ENCODE measurements around the gene ZCCHC2.

The ZCCHC2 gene

GRCh38 chr18:62539284-62540165 lies 16.7 kb downstream of the ZCCHC2 start:
- DNase-seq, result no peak

- DNase-seq, result no peak
Observed at GRCh38 chr18:62543021-62543420, 20.2 kb downstream of the ZCCHC2 start.

GRCh38 chr18:62545098-62545497 lies 22.3 kb downstream of the ZCCHC2 start:
- DNase-seq, result peak; percentile 15

DNA sequence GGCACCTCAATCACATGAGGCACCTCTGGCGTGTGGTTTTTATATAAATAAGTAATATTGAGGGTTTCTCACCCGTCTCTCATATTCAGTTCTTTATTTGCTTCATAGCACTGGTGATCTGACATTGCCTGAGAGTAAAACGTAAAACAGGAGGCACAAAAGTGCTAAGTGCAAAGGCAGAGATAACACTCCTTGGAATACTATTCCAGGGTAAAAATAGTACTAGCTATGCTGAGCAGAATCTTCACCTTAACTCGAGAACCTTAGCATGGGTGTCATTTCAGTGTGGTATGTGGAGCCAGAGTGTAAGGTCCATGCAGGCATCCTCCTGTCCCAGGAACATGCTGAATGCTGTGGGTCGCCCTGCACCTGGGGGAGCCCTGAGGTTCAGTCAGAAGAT lies 26.9 kb downstream of the ZCCHC2 start:
- no peak for DNase-seq

DNA sequence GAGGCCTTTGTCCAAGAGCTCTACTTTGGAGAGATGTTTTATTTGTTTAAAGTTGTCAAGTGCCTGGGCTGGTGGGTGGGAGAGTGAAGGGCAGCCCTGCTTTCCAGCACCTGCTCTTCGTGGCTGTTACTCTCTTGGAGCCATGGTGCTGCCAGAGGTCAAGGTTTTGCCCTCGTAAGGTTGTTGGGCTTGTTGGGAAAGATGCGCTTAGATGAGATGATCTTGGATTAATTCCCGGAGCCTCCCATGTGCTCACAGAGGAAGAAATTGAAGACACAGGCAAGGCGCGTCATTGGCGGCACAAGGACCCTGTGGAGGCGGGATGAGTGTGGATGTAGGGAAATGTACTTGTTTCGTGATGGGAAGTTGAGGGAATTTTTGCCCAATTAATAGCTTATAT lies 27.9 kb downstream of the ZCCHC2 start:
- no peak for DNase-seq

DNA sequence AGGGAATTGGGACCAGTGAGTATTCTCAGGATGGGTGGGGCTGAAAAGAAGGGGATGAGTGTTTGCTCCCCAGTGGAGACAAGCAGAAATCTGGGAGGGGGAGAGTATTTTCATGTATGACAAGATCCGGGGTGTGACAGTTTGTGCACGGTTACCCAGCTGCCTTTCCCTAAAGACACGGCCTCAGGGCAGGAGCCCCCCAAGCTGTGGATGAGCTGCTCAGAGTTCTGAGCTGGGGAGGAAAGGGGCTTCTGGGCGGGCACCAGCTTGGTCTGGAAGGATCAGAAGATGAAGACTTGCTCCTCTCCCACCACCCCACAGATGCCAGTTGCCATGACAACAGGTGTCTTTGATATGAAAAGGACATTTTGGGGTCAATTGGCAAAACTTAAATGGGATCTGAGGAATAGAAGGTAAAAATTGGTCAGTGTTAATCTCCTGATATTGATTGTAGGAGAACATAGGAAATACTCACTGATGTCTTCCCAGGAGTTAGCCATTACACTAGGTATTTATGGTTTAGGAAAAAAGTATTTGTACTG lies 29.2 kb downstream of the ZCCHC2 start:
- no peak for DNase-seq

- peak; percentile 38 for DNase-seq
Observed at GRCh38 chr18:62554061-62554815, 31.4 kb downstream of the ZCCHC2 start.

DNA sequence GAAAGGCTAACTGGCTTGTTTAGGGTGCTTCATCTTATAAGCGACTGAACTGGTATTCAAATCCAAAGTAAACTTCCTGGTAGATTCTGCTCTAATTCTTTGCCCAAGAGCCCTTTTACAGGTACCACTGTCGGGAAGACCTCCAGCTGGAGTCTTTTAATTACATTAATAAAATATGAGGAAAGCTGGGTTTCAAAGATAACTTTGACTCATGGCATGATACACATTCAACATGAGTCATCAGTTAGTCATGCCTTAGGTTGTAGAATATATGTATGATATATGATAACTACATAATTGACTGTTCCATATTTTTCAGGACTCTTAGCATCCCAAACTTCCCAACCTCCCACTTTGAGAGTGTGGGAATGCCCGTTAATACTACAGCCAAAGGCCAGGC lies 32.3 kb downstream of the ZCCHC2 start:
- DNase-seq, result no peak

GRCh38 chr18:62556397-62556796 lies 33.6 kb downstream of the ZCCHC2 start:
- DNase-seq, result no peak

DNA sequence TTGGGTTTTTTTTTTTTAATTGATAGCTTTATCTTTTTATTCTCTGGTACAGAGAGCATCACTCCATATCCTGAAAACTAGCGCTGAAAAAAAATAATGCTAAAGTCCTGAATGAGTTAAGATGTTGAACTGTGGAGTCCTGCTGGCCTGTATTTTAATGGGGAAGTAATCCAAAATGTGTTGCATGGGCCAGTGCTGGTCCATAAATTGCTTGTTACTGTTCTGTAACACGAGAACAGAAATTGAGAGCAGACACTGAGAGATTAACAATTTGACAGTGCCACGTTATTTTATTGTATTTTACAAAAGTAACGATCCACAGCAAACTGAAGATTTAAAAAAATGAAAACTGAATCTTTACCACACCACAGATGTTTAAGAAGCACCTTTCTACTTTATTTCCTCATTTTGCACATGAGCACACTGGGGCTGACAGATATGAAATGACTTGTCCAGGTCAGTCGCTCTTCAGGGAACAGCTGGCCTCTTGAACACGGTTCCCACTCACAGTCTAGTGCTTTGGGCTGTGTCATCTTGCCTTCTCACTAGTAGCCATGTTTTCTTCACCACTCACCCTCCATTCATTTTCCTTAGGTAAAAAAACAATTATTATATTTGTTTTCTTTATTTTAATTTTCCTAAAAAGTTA lies 35.3 kb downstream of the ZCCHC2 start:
- DNase-seq, result no peak

DNA sequence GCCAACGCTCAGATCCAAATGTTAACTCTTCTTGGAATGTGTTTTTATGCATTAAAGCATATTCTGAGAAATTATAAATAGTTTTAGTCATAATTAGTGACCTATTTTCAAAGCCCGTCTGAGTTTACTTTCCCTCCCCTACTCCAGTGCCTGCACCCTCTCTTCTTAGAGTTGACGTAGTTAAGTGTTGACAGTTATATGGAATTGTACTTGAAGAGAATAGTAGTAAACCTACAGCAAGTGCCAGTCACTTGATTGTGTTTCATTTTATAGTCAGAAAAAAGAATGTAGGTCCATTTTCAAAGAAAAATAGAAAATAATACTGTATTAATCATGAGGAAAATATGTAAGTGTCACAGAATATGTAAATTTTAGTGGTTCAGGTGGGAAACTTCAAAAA lies 41.2 kb downstream of the ZCCHC2 start:
- no peak for DNase-seq

DNA sequence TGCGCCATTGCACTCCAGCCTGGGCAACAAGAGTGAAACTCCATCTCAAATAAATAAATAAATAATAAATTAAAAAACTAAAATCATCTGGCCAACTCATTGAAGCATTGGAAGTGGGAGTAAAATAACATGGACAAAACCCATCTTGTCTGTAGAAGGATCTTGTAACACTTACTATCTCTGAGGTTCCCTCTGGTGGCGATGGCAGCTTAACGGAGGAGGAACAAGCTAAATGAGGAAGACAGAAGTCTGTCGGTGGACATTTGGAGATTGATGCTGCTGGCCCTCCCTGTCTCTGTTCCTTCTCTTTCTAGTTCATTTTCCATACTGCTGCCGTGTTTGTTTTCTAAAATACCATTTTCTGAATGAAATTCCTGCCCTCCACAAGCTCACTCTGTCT lies 43.4 kb downstream of the ZCCHC2 start:
- peak; percentile 73 for DNase-seq

DNA sequence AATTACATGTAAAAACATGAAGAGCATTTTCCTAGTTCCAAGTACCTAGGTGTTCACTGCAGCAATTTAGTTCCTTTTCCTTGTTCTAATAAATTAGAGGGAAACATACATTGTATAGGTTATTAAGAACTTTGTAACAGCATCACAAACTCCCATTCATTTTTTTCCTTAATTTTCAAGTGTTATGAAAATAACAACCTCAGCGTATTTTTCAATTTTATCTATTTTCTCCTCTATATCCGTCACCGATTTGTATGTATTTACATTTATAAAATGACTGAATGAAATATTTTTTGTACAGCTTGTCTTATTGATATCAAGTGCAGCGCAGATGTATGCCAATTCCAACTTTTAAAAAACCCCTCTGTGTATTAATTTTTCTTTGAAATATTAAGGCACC lies 44.0 kb downstream of the ZCCHC2 start:
- no peak for DNase-seq

GRCh38 chr18:62569081-62569655 lies 46.3 kb downstream of the ZCCHC2 start:
- DNase-seq, result no peak

DNA sequence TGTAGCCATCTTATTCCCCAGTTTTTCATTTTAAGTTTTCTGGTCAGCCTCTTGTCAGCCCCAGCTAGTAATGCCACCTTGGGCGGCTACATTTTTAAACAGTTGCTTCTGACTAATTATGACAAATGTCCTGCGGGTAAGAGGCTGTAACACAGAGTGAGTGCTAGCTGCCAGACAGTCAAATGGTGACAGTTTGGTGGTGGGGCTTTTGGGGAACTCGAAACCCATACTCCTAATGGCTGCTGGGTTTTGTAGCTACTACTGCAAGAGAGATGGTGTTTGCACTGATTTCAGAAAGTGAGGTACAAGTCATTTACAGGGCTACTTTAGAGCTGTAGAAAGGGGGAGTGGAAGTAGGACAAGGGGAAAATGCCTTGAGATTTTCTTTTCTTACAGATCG lies 48.2 kb downstream of the ZCCHC2 start:
- DNase-seq, result peak; percentile 50

- no peak for DNase-seq
Observed at GRCh38 chr18:62571648-62572047, 48.8 kb downstream of the ZCCHC2 start.

- no peak for DNase-seq
Observed at GRCh38 chr18:62572456-62572855, 49.6 kb downstream of the ZCCHC2 start.

DNA sequence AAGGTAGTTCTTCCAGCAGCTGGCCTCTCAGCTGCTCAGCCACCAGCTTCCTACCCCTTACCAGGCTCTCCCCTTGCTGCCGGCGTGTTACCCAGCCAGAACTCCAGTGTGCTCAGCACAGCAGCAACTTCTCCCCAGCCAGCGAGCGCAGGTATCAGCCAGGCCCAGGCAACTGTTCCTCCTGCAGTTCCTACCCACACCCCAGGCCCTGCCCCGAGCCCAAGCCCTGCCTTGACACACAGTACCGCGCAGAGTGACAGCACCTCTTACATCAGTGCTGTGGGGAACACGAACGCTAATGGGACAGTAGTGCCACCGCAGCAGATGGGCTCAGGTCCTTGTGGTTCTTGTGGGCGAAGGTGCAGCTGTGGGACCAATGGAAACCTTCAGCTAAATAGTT lies 52.0 kb downstream of the ZCCHC2 start:
- DNase-seq, result no peak

GRCh38 chr18:62576271-62576670 lies 53.4 kb downstream of the ZCCHC2 start:
- no peak for DNase-seq

DNA sequence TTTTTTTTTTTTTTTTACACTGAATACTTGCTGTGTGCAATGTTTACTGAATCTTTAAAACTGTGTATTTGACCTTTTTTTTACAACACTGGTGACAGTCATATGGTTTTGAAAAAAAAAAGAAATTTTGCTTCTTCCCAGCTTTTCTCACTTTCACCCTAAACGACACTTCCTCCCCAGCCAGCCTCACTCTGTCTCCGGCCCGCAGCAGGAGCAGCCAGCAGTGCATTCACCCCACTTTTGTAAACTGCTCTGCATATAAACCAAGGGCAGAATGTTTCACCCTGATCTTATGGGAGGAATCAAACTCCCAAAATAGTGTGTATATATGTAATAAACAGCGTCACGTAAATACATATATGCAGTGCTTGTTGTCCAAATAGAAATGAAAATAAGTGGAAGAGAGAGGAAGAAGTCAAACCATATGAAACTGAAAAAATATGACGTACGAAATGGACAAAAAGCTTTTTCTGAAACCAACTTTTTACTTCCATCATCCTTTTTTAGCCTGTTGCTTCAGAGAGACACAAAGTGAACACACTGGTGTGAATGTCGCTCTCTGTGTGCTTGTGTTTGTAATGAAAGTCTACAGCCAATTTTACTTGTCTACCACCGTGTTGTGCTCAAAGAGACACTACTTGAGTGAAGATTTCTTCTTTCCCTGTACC lies 54.2 kb downstream of the ZCCHC2 start:
- DNase-seq, result peak; percentile 66

- no peak for DNase-seq
Observed at GRCh38 chr18:62577765-62578164, 54.9 kb downstream of the ZCCHC2 start.

DNA sequence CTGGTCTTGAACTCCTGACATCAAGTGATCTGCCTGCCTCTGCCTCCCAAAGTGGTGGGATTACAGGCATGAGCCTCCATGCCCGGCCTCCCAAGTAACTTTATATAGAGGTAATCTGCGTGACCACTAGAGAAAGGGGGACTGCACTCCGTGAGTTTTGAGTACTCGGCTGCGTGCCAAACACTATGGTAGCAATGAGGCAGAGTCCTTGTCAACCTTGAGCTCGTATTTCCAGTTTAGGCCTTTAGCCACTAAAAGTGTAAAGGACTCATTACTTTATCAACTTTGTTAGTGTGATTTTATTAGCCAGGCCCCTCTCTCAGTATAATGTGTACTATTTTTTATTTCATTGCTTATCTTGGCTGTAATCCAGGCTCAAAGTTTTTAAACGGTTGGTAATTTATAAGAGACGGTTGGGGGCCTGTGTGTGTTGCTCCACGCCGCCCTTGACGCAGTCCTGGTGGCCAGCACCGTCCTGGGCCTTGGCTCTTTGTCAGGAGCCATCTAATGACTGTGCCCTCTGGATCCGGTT lies 56.2 kb downstream of the ZCCHC2 start:
- no peak for DNase-seq
